Mesenchymal stem cell (in vitro differentiated cells and primary cell): ENCODE results near the gene RCBTB2.

ENCODE experiments used
- DNase-seq: peaks from one replicate; pipeline ENCODE4 v3.0.0-alpha.2; 2013
- H2AFZ ChIP-seq: one replicate; pipeline ENCODE4 v1.6.1; 2013; ENCODE audit warnings: low read depth, mild to moderate bottlenecking, control low read depth, inconsistent platforms, low read length, moderate library complexity
- H2AK5ac ChIP-seq: 2 replicates; pipeline ENCODE4 v1.6.1; 2013; ENCODE audit warnings: low read length, moderate library complexity, mild to moderate bottlenecking, inconsistent platforms; ENCODE audit not compliant: severe bottlenecking
- H2BK120ac ChIP-seq: one replicate; pipeline ENCODE4 v1.6.1; 2013; ENCODE audit warnings: low read depth, mild to moderate bottlenecking, inconsistent platforms, low read length, moderate library complexity
- H2BK12ac ChIP-seq, 2 experiments: one replicate each; pipeline ENCODE4 v1.6.1; 2013; ENCODE audit warnings: inconsistent platforms in 2 of 2, low read length in 2 of 2, mild to moderate bottlenecking in 2 of 2, moderate library complexity in 2 of 2, control low read depth in 1 of 2
- H2BK15ac ChIP-seq: one replicate; pipeline ENCODE4 v1.6.1; 2013; ENCODE audit warnings: mild to moderate bottlenecking, low read depth, inconsistent platforms; ENCODE audit not compliant: poor library complexity, severe bottlenecking
- H2BK5ac ChIP-seq: 2 replicates; pipeline ENCODE4 v1.6.1; 2013; ENCODE audit warnings: low read depth, mild to moderate bottlenecking, low read length, control low read depth, inconsistent platforms; ENCODE audit not compliant: poor library complexity, severe bottlenecking
- H3K14ac ChIP-seq, 2 experiments: one replicate each; pipeline ENCODE4 v1.6.1; 2013; ENCODE audit warnings: inconsistent platforms in 2 of 2, low read length in 2 of 2, control low read depth in 1 of 2, mild to moderate bottlenecking in 1 of 2, moderate library complexity in 1 of 2
- H3K18ac ChIP-seq, 2 experiments: one replicate each; pipeline ENCODE4 v1.6.1; 2013; ENCODE audit warnings: inconsistent platforms in 2 of 2, low read length in 2 of 2, control low read depth in 1 of 2, low read depth in 1 of 2, mild to moderate bottlenecking in 1 of 2
- H3K23ac ChIP-seq, 2 experiments: one replicate each; pipeline ENCODE4 v1.6.1; 2013; ENCODE audit warnings: inconsistent platforms in 2 of 2, low read length in 2 of 2, mild to moderate bottlenecking in 2 of 2, moderate library complexity in 2 of 2, control low read depth in 1 of 2
- H3K27ac ChIP-seq: 2 replicates; pipeline ENCODE4 v1.5.1; 2013; ENCODE audit warnings: mild to moderate bottlenecking, moderate library complexity, low read length, control low read depth, inconsistent platforms; ENCODE audit not compliant: poor library complexity, severe bottlenecking
- H3K27me3 ChIP-seq, 2 experiments: 2 replicates each; pipeline versions ENCODE4 v1.6.1 to v1.7.0; 2013; ENCODE audit warnings: low read length in 2 of 2, mild to moderate bottlenecking in 2 of 2, moderate library complexity in 2 of 2, control low read depth in 1 of 2, inconsistent platforms in 1 of 2; ENCODE audit not compliant: control insufficient read depth in 1 of 2, insufficient read depth in 1 of 2
- H3K36me3 ChIP-seq, 2 experiments: 2 replicates each; pipeline versions ENCODE4 v1.6.1 to v1.7.0; 2013; ENCODE audit warnings: low read length in 2 of 2, control low read depth in 1 of 2, inconsistent platforms in 1 of 2, low read depth in 1 of 2, mild to moderate bottlenecking in 1 of 2; ENCODE audit not compliant: insufficient read depth in 2 of 2, control insufficient read depth in 1 of 2
- H3K4ac ChIP-seq, 2 experiments: one replicate each; pipeline ENCODE4 v1.6.1; 2013; ENCODE audit warnings: inconsistent platforms in 2 of 2, low read length in 2 of 2, mild to moderate bottlenecking in 2 of 2, moderate library complexity in 2 of 2, control low read depth in 1 of 2, low read depth in 1 of 2
- H3K4me1 ChIP-seq: 2 replicates; pipeline ENCODE4 v1.6.1; 2013; ENCODE audit warnings: low read depth, low read length, control low read depth; ENCODE audit not compliant: control insufficient read depth, insufficient read depth
- H3K4me2 ChIP-seq: 2 replicates; pipeline ENCODE4 v1.6.1; 2013; ENCODE audit warnings: low read length, mild to moderate bottlenecking, inconsistent platforms; ENCODE audit not compliant: poor library complexity, severe bottlenecking
- H3K4me3 ChIP-seq, 2 experiments: 2 replicates each; pipeline versions ENCODE4 v1.5.1 to v1.7.0; 2013; ENCODE audit warnings: low read length in 2 of 2, mild to moderate bottlenecking in 2 of 2, control low read depth in 1 of 2, low read depth in 1 of 2; ENCODE audit not compliant: insufficient read depth in 1 of 2
- H3K79me1 ChIP-seq: replicated peaks from 2 replicates; pipeline ENCODE4 v1.6.1; 2013; ENCODE audit warnings: mild to moderate bottlenecking, control low read depth, low read length, inconsistent platforms; ENCODE audit not compliant: poor library complexity, severe bottlenecking
- H3K9ac ChIP-seq: 2 replicates; pipeline ENCODE4 v1.7.0; 2013; ENCODE audit warnings: mild to moderate bottlenecking, low read length, moderate library complexity
- H3K9me3 ChIP-seq: 2 replicates; pipeline ENCODE4 v1.7.0; 2013; ENCODE audit warnings: mild to moderate bottlenecking, low read length; ENCODE audit not compliant: control insufficient read depth
- H4K8ac ChIP-seq: one replicate; pipeline ENCODE4 v1.6.1; 2013; ENCODE audit warnings: inconsistent platforms, mild to moderate bottlenecking, low read length, moderate library complexity
- H4K91ac ChIP-seq: one replicate; pipeline ENCODE4 v1.6.1; 2013; ENCODE audit warnings: mild to moderate bottlenecking, low read length, inconsistent platforms
- WGBS: methylation state at CpG from one replicate; pipeline ENCODE4 v1.1.7; 2013; ENCODE audit warnings: mixed read lengths; 5-methylcytosine and 5-hydroxymethylcytosine counted together

The RCBTB2 gene

DNA sequence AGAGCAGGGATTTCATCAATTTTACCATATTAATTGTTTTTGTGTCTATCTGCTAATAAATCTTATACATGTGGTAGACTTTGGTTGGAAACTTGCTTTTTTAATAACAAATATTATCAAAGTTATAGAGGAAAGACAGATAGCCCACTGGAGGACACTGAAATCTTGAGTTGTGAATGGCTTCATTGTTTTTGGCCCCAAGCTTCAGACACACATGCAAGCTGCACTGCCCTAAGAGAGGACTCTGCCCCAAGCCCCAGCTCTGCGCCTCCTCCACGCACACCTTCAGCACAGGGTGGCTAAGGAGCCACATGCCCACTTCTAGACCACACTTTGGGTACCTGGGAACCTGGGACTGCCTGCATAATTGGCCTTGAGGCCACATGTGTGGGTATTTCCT lies 35.2 kb downstream of the RCBTB2 start:
- Histone ChIP-seq H2BK5ac (no peak overlapping the region), H3K9me3 (no peaks in the 10 kb centered on the region), H3K79me1 (no peaks in the 10 kb centered on the region), H3K9ac (no peak overlapping the region), H3K36me3 (peaks cover 0 to 9% of the 10 kb centered on the region in 2 experiments), H2BK15ac (no peak overlapping the region), H3K14ac (peak overlapping the region in 1 of 2 experiments; percentile 35), H4K91ac (no peak overlapping the region), H2BK120ac (no peak overlapping the region), H3K18ac (peak overlapping the region in 1 of 2 experiments; percentile 26), H2AFZ (no peak overlapping the region), H3K4ac (no peak overlapping the region), H2AK5ac (no peak overlapping the region), H3K27ac (no peak overlapping the region), H3K4me1 (peaks cover 2% of the 10 kb centered on the region), H4K8ac (peak overlapping the region; percentile 14), H3K4me3 (no peak overlapping the region), H3K23ac (no peak overlapping the region), H2BK12ac (no peak overlapping the region), H3K4me2 (no peak overlapping the region), H3K27me3 (no peaks in the 10 kb centered on the region)
- 100% methylated on average over 2 of the region's 2 CpGs for WGBS
- no peak for DNase-seq

DNA sequence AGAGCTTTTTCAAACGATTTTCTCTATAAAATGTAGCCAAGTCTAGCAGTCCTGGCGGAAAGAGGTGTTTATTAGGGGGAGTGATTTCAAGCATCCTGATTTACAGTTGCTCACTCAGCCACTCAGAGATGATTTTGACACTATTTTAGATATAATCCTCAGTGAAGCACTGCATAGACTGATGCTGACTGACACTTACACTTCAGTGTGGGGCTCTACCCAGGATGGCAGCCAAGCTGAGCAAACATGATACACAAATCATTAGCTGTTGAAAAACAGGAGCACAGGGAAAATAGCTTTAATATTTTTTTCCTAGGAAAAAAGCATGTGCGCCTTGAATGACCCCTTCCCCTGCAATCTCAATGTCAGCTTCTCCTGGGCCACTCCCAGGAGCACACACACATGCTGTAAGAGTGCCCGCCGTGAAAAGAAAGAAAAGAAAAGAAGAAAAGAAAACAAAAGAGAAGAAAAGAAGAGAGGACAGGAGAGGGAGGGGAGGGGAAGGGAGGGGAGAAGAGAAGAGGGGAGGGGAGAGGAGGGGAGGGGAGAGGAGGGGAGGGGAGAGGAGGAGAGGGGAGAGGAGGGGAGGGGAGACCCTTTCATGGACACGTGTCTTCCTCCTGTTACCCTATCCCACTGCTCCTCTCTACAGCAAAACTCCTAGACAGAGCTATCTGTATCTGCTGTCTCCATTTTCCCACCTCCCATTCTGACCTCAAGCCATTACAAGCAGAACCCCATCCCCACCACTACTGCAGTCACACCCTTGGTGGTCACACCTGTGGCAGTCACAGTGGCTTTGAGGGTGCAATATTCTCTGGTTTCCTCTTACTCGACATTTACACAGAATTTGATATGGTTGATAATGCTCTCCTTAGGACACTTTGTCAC lies 36.4 kb downstream of the RCBTB2 start:
- no peaks in the 10 kb centered on the region for H3K79me1 ChIP-seq
- H3K4me2 ChIP-seq, result no peak overlapping the region
- H3K4me1 ChIP-seq, result peaks cover 2% of the 10 kb centered on the region
- H2BK12ac ChIP-seq, result no peak overlapping the region
- no peak overlapping the region for H2BK5ac ChIP-seq
- H3K9ac ChIP-seq, result no peak overlapping the region
- no peak overlapping the region for H4K8ac ChIP-seq
- no peak overlapping the region for H3K4me3 ChIP-seq
- H3K4ac ChIP-seq, result no peak overlapping the region
- DNase-seq, result no peak
- no peak overlapping the region for H3K27ac ChIP-seq
- no peak overlapping the region for H2AK5ac ChIP-seq
- no peak overlapping the region for H2BK15ac ChIP-seq
- H3K9me3 ChIP-seq, result no peaks in the 10 kb centered on the region
- H4K91ac ChIP-seq, result no peak overlapping the region
- no peak overlapping the region for H3K14ac ChIP-seq
- H2BK120ac ChIP-seq, result no peak overlapping the region
- no peak overlapping the region for H3K23ac ChIP-seq
- 91% methylated on average over 3 of the region's 7 CpGs for WGBS
- H2AFZ ChIP-seq, result no peak overlapping the region
- H3K27me3 ChIP-seq, result no peaks in the 10 kb centered on the region
- H3K36me3 ChIP-seq, result peaks cover 0 to 10% of the 10 kb centered on the region in 2 experiments
- H3K18ac ChIP-seq, result no peak overlapping the region

- no peak for DNase-seq
- Histone ChIP-seq H2BK12ac (no peak overlapping the region), H2AFZ (no peak overlapping the region), H2BK5ac (no peak overlapping the region), H2BK15ac (no peak overlapping the region), H2AK5ac (no peak overlapping the region), H3K4ac (no peak overlapping the region), H3K9ac (no peak overlapping the region), H4K8ac (no peak overlapping the region), H4K91ac (no peak overlapping the region), H3K23ac (no peak overlapping the region), H2BK120ac (no peak overlapping the region), H3K79me1 (no peaks in the 10 kb centered on the region), H3K27ac (no peak overlapping the region), H3K36me3 (peaks cover 0 to 10% of the 10 kb centered on the region in 2 experiments), H3K18ac (no peak overlapping the region), H3K14ac (no peak overlapping the region), H3K4me1 (no peaks in the 10 kb centered on the region), H3K4me2 (no peak overlapping the region), H3K27me3 (no peaks in the 10 kb centered on the region), H3K9me3 (no peaks in the 10 kb centered on the region), H3K4me3 (no peak overlapping the region)
- WGBS, result no CpG with 5 or more reads among the region's 1 CpG
These were observed 38.0 kb downstream of the RCBTB2 start for GRCh38 chr13:48494874-48495273.

- 88% methylated on average over 1 of the region's 2 CpGs for WGBS
- no peak overlapping the region for H3K14ac ChIP-seq
- H2BK12ac ChIP-seq, result no peak overlapping the region
- no peak overlapping the region for H2AFZ ChIP-seq
- H3K4me3 ChIP-seq, result no peak overlapping the region
- no peak overlapping the region for H3K4ac ChIP-seq
- H2AK5ac ChIP-seq, result no peak overlapping the region
- no peak overlapping the region for H3K23ac ChIP-seq
- no peaks in the 10 kb centered on the region for H3K27me3 ChIP-seq
- H3K36me3 ChIP-seq, result peaks cover 3 to 10% of the 10 kb centered on the region in 2 experiments
- no peak overlapping the region for H2BK15ac ChIP-seq
- H3K18ac ChIP-seq, result no peak overlapping the region
- no peak overlapping the region for H2BK120ac ChIP-seq
- no peaks in the 10 kb centered on the region for H3K9me3 ChIP-seq
- H4K8ac ChIP-seq, result no peak overlapping the region
- H3K9ac ChIP-seq, result no peak overlapping the region
- no peak overlapping the region for H2BK5ac ChIP-seq
- H3K4me2 ChIP-seq, result no peak overlapping the region
- no peak for DNase-seq
- no peak overlapping the region for H3K27ac ChIP-seq
- H3K4me1 ChIP-seq, result no peaks in the 10 kb centered on the region
- no peaks in the 10 kb centered on the region for H3K79me1 ChIP-seq
- H4K91ac ChIP-seq, result no peak overlapping the region
These were observed 39.0 kb downstream of the RCBTB2 start for GRCh38 chr13:48493851-48494250.
